Testis (tissue), 2 donors: ENCODE results near the gene HOXB3.

Experiments used
- POLR2A ChIP-seq: fragments of 450-650 bp; IDR thresholded peaks from one replicate; pipeline ENCODE4 v1.6.1; 2017; ENCODE audit warnings: antibody characterized with exemption, mild to moderate bottlenecking, moderate library complexity
- TF ChIP-seq, protein P1 (sequence below), 3 experiments: fragments of 450-650 bp in 2 of 3; fragments of 200-600 bp in 1 of 3; sonication (generic) in 1 of 3; IDR thresholded peaks; one replicate each; pipeline ENCODE4 v1.5.1; 2016 to 2019; ENCODE audit warnings: antibody characterized with exemption in 3 of 3, mild to moderate bottlenecking in 2 of 3, moderate library complexity in 1 of 3

- TF ChIP-seq, protein P1, sequence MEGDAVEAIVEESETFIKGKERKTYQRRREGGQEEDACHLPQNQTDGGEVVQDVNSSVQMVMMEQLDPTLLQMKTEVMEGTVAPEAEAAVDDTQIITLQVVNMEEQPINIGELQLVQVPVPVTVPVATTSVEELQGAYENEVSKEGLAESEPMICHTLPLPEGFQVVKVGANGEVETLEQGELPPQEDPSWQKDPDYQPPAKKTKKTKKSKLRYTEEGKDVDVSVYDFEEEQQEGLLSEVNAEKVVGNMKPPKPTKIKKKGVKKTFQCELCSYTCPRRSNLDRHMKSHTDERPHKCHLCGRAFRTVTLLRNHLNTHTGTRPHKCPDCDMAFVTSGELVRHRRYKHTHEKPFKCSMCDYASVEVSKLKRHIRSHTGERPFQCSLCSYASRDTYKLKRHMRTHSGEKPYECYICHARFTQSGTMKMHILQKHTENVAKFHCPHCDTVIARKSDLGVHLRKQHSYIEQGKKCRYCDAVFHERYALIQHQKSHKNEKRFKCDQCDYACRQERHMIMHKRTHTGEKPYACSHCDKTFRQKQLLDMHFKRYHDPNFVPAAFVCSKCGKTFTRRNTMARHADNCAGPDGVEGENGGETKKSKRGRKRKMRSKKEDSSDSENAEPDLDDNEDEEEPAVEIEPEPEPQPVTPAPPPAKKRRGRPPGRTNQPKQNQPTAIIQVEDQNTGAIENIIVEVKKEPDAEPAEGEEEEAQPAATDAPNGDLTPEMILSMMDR (IDR thresholded peaks at IDR 0.05) = no peak
- TF ChIP-seq POLR2A = no peak
Observed at GRCh38 chr17:48499735-48500434, 90.2 kb downstream of the HOXB3 start.
